Measurements from ENCODE around the gene PPL.

PPL gene

DNA sequence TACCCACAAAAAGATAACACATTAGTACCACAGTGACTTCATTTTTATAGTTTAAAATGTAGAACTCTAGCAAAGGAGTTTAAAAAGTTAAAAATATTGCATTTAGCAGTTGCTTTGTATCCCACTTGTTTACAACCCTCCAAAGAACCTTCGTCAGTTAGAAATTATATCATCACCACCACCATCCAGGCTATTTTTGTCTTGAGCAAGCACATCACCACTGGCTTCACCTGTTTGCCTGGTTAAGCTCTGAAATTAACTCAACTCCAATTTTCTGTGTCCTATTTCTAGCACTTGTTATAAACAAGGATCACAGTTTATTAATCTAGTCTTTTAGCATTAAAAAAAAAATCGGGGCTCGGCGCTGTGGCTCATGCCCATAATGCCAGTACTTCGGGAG lies 96.0 kb downstream of the PPL start:
- peaks cover 8% of the 10 kb centered on the region for H3K4me1 ChIP-seq (ENCODE audit: insufficient read depth, low read length)
- no peak overlapping the region for H3K4me3 ChIP-seq (ENCODE audit: low read length)
- no peaks in the 10 kb centered on the region for H3K9me3 ChIP-seq (ENCODE audit: low read length)
- peaks cover 87% of the 10 kb centered on the region for H3K36me3 ChIP-seq (ENCODE audit: insufficient read depth, low read length)
- H2AFZ ChIP-seq (ENCODE audit: low read depth, low read length): no peak overlapping the region
- H3K27me3 ChIP-seq (ENCODE audit: insufficient read depth, low read length): no peaks in the 10 kb centered on the region

- H3K4me3 ChIP-seq (ENCODE audit: low read length): no peak overlapping the region
- H2AFZ ChIP-seq (ENCODE audit: low read depth, low read length): no peak overlapping the region
- H3K9me3 ChIP-seq (ENCODE audit: low read length): no peaks in the 10 kb centered on the region
- no peaks in the 10 kb centered on the region for H3K4me1 ChIP-seq (ENCODE audit: insufficient read depth, low read length)
- no peaks in the 10 kb centered on the region for H3K27me3 ChIP-seq (ENCODE audit: insufficient read depth, low read length)
- H3K36me3 ChIP-seq (ENCODE audit: insufficient read depth, low read length): peaks cover 81% of the 10 kb centered on the region
Measured at GRCh38 chr16:4839942-4840341, 97.0 kb downstream of the PPL start.

- no peak overlapping the region for H2AFZ ChIP-seq (ENCODE audit: low read depth, low read length)
- H3K36me3 ChIP-seq (ENCODE audit: insufficient read depth, low read length): peaks cover 74% of the 10 kb centered on the region
Measured at GRCh38 chr16:4837733-4838501, 99.0 kb downstream of the PPL start.

GRCh38 chr16:4836727-4837126 lies 100.2 kb downstream of the PPL start:
- H3K4me3 ChIP-seq (ENCODE audit: low read length): no peak overlapping the region
- H3K27me3 ChIP-seq (ENCODE audit: insufficient read depth, low read length): no peaks in the 10 kb centered on the region
- H2AFZ ChIP-seq (ENCODE audit: low read depth, low read length): no peak overlapping the region
- H3K9me3 ChIP-seq (ENCODE audit: low read length): no peaks in the 10 kb centered on the region
- peaks cover 77% of the 10 kb centered on the region for H3K36me3 ChIP-seq (ENCODE audit: insufficient read depth, low read length)
- no peaks in the 10 kb centered on the region for H3K4me1 ChIP-seq (ENCODE audit: insufficient read depth, low read length)

More at GRCh38 chr16:4837733-4838501, 99.0 kb downstream of the PPL start:
- H3K9me3 ChIP-seq (ENCODE audit: low read length): no peaks in the 10 kb centered on the region
- H3K4me3 ChIP-seq (ENCODE audit: low read length): no peak overlapping the region
- no peaks in the 10 kb centered on the region for H3K4me1 ChIP-seq (ENCODE audit: insufficient read depth, low read length)
- no peaks in the 10 kb centered on the region for H3K27me3 ChIP-seq (ENCODE audit: insufficient read depth, low read length)

GRCh38 chr16:4833584-4833983 lies 103.4 kb downstream of the PPL start:
- Histone ChIP-seq H3K4me3 (ENCODE audit: low read length) (no peak overlapping the region), H3K36me3 (ENCODE audit: insufficient read depth, low read length) (peaks cover 73% of the 10 kb centered on the region), H3K9me3 (ENCODE audit: low read length) (no peaks in the 10 kb centered on the region), H3K4me1 (ENCODE audit: insufficient read depth, low read length) (no peaks in the 10 kb centered on the region), H2AFZ (ENCODE audit: low read depth, low read length) (no peak overlapping the region), H3K27me3 (ENCODE audit: insufficient read depth, low read length) (no peaks in the 10 kb centered on the region)

GRCh38 chr16:4832698-4833343 lies 104.1 kb downstream of the PPL start:
- Histone ChIP-seq H3K4me3 (ENCODE audit: low read length) (no peak overlapping the region), H2AFZ (ENCODE audit: low read depth, low read length) (no peak overlapping the region), H3K9me3 (ENCODE audit: low read length) (no peaks in the 10 kb centered on the region), H3K4me1 (ENCODE audit: insufficient read depth, low read length) (no peaks in the 10 kb centered on the region), H3K27me3 (ENCODE audit: insufficient read depth, low read length) (no peaks in the 10 kb centered on the region), H3K36me3 (ENCODE audit: insufficient read depth, low read length) (peaks cover 72% of the 10 kb centered on the region)

Data from neuron (in vitro differentiated cells).